Measurements from ENCODE around the gene STK24. TPM values are rescaled to one million over a fixed set of nuclear protein-coding genes. Genes with fewer than 3 reads are reported as not detected.
A peak's percentile ranks its signal among the peaks of the same experiment; 100 is the strongest.
"Not testable (repeated sequence)": the region's sequence is repeated elsewhere in the genome, so short reads cannot be mapped to it uniquely, and the experiment has no call there.

The STK24 gene
- polyA plus RNA-seq, 3 donors = 14.2 to 59.8 (median 28.9) TPM

GRCh38 chr13:98626298-98626935 lies 49.5 kb upstream of the STK24 start:
- intact Hi-C loops (cut with micrococcal nuclease) = no loop called here
- Histone ChIP-seq H3K9ac (ENCODE audit: insufficient read depth, low read length, poor library complexity, severe bottlenecking) (no peak overlapping the region), H3K27ac (ENCODE audit: low read depth in 1 of 2, low read length in 2 of 2) (no peak overlapping the region), H3K4me3 (replicated peaks in 1 of 3; ENCODE audit: low read depth in 2 of 3, low read length in 3 of 3) (no peak overlapping the region), H3K27me3 (ENCODE audit: control insufficient read depth in 2 of 2, insufficient read depth in 2 of 2, low read length in 2 of 2) (no peaks in the 10 kb centered on the region), H3K9me3 (replicated peaks in 1 of 2; ENCODE audit: control insufficient read depth in 1 of 2, insufficient read depth in 1 of 2, low read length in 2 of 2) (no peaks in the 10 kb centered on the region), H3K79me2 (ENCODE audit: insufficient read depth, low read length) (no peaks in the 10 kb centered on the region), H3K36me3 (replicated peaks in 1 of 2; ENCODE audit: control insufficient read depth in 1 of 2, insufficient read depth in 2 of 2, low read length in 2 of 2) (no peaks in the 10 kb centered on the region), H3K4me2 (replicated peaks; ENCODE audit: extremely low read depth, low read length, poor library complexity, severe bottlenecking) (no peak overlapping the region), H4K20me1 (ENCODE audit: insufficient read depth, low read length) (no peaks in the 10 kb centered on the region), H2AFZ (ENCODE audit: insufficient read depth, low read depth, low read length, poor library complexity, severe bottlenecking) (no peak overlapping the region), H3K4me1 (ENCODE audit: control insufficient read depth in 1 of 2, insufficient read depth in 2 of 2, low read length in 2 of 2) (no peaks in the 10 kb centered on the region)
- no CpG with 5 or more reads among the region's 1 CpG for WGBS (ENCODE audit: insufficient coverage)
- no peaks in the 10 kb centered on the region for H3K36me3 Mint-ChIP-seq
- no peak for DNase-seq
- no peak overlapping the region for H3K4me3 Mint-ChIP-seq
- no peak for TF ChIP-seq CTCF (IDR thresholded peaks at IDR 0.05)
- H3K4me1 Mint-ChIP-seq = no peaks in the 10 kb centered on the region
- H3K27ac Mint-ChIP-seq = peak overlapping the region in 1 of 7 donors; percentile 47
- H3K27me3 Mint-ChIP-seq (ENCODE audit: low read depth in 3 of 3) = peaks cover 13 to 17% (median 15%) of the 10 kb centered on the region in 3 donors
- no peaks in the 10 kb centered on the region for H3K9me3 Mint-ChIP-seq

- not testable (repeated sequence) for H3K9me3 ChIP-seq (replicated peaks in 1 of 2; ENCODE audit: control insufficient read depth in 1 of 2, insufficient read depth in 1 of 2, low read length in 2 of 2); H3K79me2 ChIP-seq (ENCODE audit: insufficient read depth, low read length)
- WGBS (ENCODE audit: insufficient coverage) = 100% methylated on average over 3 of the region's 5 CpGs
These were observed 47.7 kb upstream of the STK24 start for GRCh38 chr13:98624589-98624988.

More at GRCh38 chr13:98624589-98624988, 47.7 kb upstream of the STK24 start:
- H3K36me3 ChIP-seq (replicated peaks in 1 of 2; ENCODE audit: control insufficient read depth in 1 of 2, insufficient read depth in 2 of 2, low read length in 2 of 2); H2AFZ ChIP-seq (ENCODE audit: insufficient read depth, low read depth, low read length, poor library complexity, severe bottlenecking); H3K4me1 Mint-ChIP-seq; DNase-seq; H3K4me1 ChIP-seq (ENCODE audit: control insufficient read depth in 1 of 2, insufficient read depth in 2 of 2, low read length in 2 of 2); H3K9ac ChIP-seq (ENCODE audit: insufficient read depth, low read length, poor library complexity, severe bottlenecking); H3K4me3 ChIP-seq (replicated peaks in 1 of 3; ENCODE audit: low read depth in 2 of 3, low read length in 3 of 3); intact Hi-C loops (cut with micrococcal nuclease); H3K36me3 Mint-ChIP-seq; H3K4me2 ChIP-seq (replicated peaks; ENCODE audit: extremely low read depth, low read length, poor library complexity, severe bottlenecking); H4K20me1 ChIP-seq (ENCODE audit: insufficient read depth, low read length); H3K27ac ChIP-seq (ENCODE audit: low read depth in 1 of 2, low read length in 2 of 2); H3K27me3 ChIP-seq (ENCODE audit: control insufficient read depth in 2 of 2, insufficient read depth in 2 of 2, low read length in 2 of 2); H3K4me3 Mint-ChIP-seq; H3K9me3 Mint-ChIP-seq: not testable (repeated sequence)
- peaks cover 12 to 15% (median 13%) of the 10 kb centered on the region in 3 donors for H3K27me3 Mint-ChIP-seq (ENCODE audit: low read depth in 3 of 3)
- peak overlapping the region in 1 of 7 donors; percentile 79 for H3K27ac Mint-ChIP-seq
